Psoas muscle (tissue), 8 donors: ENCODE results near the gene EFHD2. TPM values are rescaled to one million over a fixed set of nuclear protein-coding genes. Genes with fewer than 3 reads are reported as not detected.

Source experiments
- ATAC-seq, 4 donors: fragments of 200-7000 bp; cut with Tn5 transposase; one replicate each; pipeline ENCODE4 v1.9.1; 2020; ENCODE audit warnings: moderate library complexity in 3 of 4, mild to moderate bottlenecking in 2 of 4
- DNase-seq, 2 donors: peaks; one replicate each; pipeline ENCODE4 v3.0.0-alpha.2; 2020
- H3K27ac ChIP-seq: fragments of 200-600 bp; one replicate; pipeline ENCODE4 v1.8.0; 2022
- H3K27me3 ChIP-seq, 3 donors: fragments of 200-600 bp in 1 of 3; one replicate each; pipeline versions ENCODE4 v1.6.1 to v1.8.0; 2013 to 2022; ENCODE audit warnings: low read length in 2 of 3, mild to moderate bottlenecking in 2 of 3, moderate library complexity in 1 of 3; ENCODE audit not compliant: insufficient read depth in 3 of 3
- H3K36me3 ChIP-seq, 2 donors: fragments of 200-600 bp in 1 of 2; one replicate each; pipeline versions ENCODE4 v1.6.1 to v1.8.0; 2013 to 2022; ENCODE audit warnings: low read depth in 1 of 2, mild to moderate bottlenecking in 1 of 2, moderate library complexity in 1 of 2; ENCODE audit not compliant: insufficient read depth in 1 of 2
- H3K4me1 ChIP-seq: fragments of 200-600 bp; one replicate; pipeline ENCODE4 v1.8.0; 2022
- H3K4me3 ChIP-seq: fragments of 200-600 bp; one replicate; pipeline ENCODE4 v1.8.0; 2022; ENCODE audit warnings: mild to moderate bottlenecking
- H3K9me3 ChIP-seq: fragments of 200-600 bp; one replicate; pipeline ENCODE4 v1.8.0; 2022
- CTCF ChIP-seq: fragments of 200-600 bp; IDR thresholded peaks from one replicate; pipeline ENCODE4 v1.8.0; 2022; ENCODE audit warnings: antibody characterized with exemption
- WGBS, 3 donors: extraction: QIAGEN DNeasy Blood & Tissue Kit; methylation state at CpG; one replicate each; pipeline versions ENCODE4 v1.1.6 to v1.1.7; 2013; 5-methylcytosine and 5-hydroxymethylcytosine counted together
- intact Hi-C, 2 donors: fragments of 100-400 bp; cut with DNase I; formaldehyde crosslinking; loops; one replicate each; pipeline versions ENCODE4 v1.11.0 to v1.14.2; 2022
- long read RNA-seq, 2 donors: library from polyadenylated mRNA; unstranded; transcript quantifications; one replicate each; pipeline ENCODE4 v2.0.0, GENCODE V29; 2021
- polyA plus RNA-seq, 3 donors: library from polyadenylated mRNA; stranded (reverse); fragments of 200-250 nt; gene quantifications; one replicate each; pipeline ENCODE4 v1.2.3, GENCODE V29; 2013
- total RNA-seq, 4 donors: library from RNA; stranded (reverse); fragmentation: NEBNext Ultra II Directional in 2 of 4; extraction: Animal tissue kit (Norgen Biotek cat#: 25700) in 2 of 4; gene quantifications; one replicate each; pipeline versions ENCODE4 v1.2.1 to v1.2.4, GENCODE V29; 2021 to 2023
- donor health status: healthy with polysubstance abuse.
- donor health status: DM: no; HTN: no; CAD: no; lungs with moderate emphysema.
- donor health status: Bipolar disorder and iron deficiency.
- donor health status: healthy.
- donor health status: DM: yes; HTN: yes; CAD: no.
- donor health status: DM: no; HTN: no; CAD: no.
- donor health status: DM: no; HTN: no; CAD: no.
- donor health status: DM: yes; HTN: yes; CAD: no.

EFHD2 gene
- total RNA-seq (1 to 10 TPM; 4.8 to 6.9 (median 6.5) TPM), polyA plus RNA-seq (1 to 10 TPM; 2.3 to 5.4 (median 4.3) TPM)
- long read RNA-seq, donor 1, transcript EFHD2-201 (4 exons, 2,419 nt), result major isoform, 12 of 15 reads
- long read RNA-seq, donor 1, partial matches to known transcripts, result 3 of 15 reads
- long read RNA-seq, donor 1, other reads (novel, unspliced or antisense), result 0 of 15 reads
- long read RNA-seq, donor 2, transcript EFHD2-201 (4 exons, 2,419 nt), result major isoform, 16 of 18 reads
- long read RNA-seq, donor 2, partial matches to known transcripts, result 2 of 18 reads
- long read RNA-seq, donor 2, other reads (novel, unspliced or antisense), result 0 of 18 reads

- TF ChIP-seq CTCF, result no peak
- no peaks in the 10 kb centered on the region for H3K9me3 ChIP-seq
- H3K36me3 ChIP-seq, result no peaks in the 10 kb centered on the region
- intact Hi-C loops, result no loop called here
- 1% methylated on average over 51 to 99 of the region's 99 CpGs for WGBS, 3 donors
- peak; percentile 84 to 85 for DNase-seq
- no peaks in the 10 kb centered on the region for H3K4me1 ChIP-seq
- peaks cover 0 to 32% (median 11%) of the 10 kb centered on the region in 3 donors for H3K27me3 ChIP-seq
- peak; percentile 72 to 85 (median 80) for ATAC-seq
- H3K27ac ChIP-seq, result peak within 1 kb of the TSS; percentile 16
- H3K4me3 ChIP-seq, result peak within 1 kb of the TSS; percentile 74
Measured at GRCh38 chr1:15409388-15410222, at the start of gene EFHD2. TSS of gene EFHD2 (plus strand) at chr1:15409888. CDS start at chr1:15409972, 84 bp downstream.

- no peak overlapping the region for H3K27ac ChIP-seq
- no peaks in the 10 kb centered on the region for H3K36me3 ChIP-seq
- intact Hi-C loops, result no loop called here
- H3K4me3 ChIP-seq, result no peak overlapping the region
- H3K4me1 ChIP-seq, result no peaks in the 10 kb centered on the region
- no peak for DNase-seq
- 88 to 89% (median 89%) methylated on average over 14 of the region's 14 CpGs for WGBS, 3 donors
- peaks cover 0 to 2% (median 0%) of the 10 kb centered on the region in 3 donors for H3K27me3 ChIP-seq
- no peak for ATAC-seq
- no peak for TF ChIP-seq CTCF
- no peaks in the 10 kb centered on the region for H3K9me3 ChIP-seq
Measured at GRCh38 chr1:15360700-15361099, 49.0 kb upstream of the EFHD2 start.

GRCh38 chr1:15362096-15362736 is 47.5 kb upstream of the EFHD2 start:
- WGBS, 3 donors, result 90 to 96% (median 94%) methylated on average over 13 of the region's 13 CpGs
- ATAC-seq, result no peak
- no peak for TF ChIP-seq CTCF
- DNase-seq, result no peak
- intact Hi-C loops, result no loop called here
- Histone ChIP-seq H3K9me3 (no peaks in the 10 kb centered on the region), H3K4me1 (no peaks in the 10 kb centered on the region), H3K36me3 (no peaks in the 10 kb centered on the region), H3K27ac (no peak overlapping the region), H3K27me3 (peaks cover 0 to 2% (median 0%) of the 10 kb centered on the region in 3 donors), H3K4me3 (no peak overlapping the region)

GRCh38 chr1:15362737-15363128 is 47.0 kb upstream of the EFHD2 start:
- DNase-seq, result no peak
- Histone ChIP-seq H3K4me1 (no peaks in the 10 kb centered on the region), H3K27me3 (peaks cover 0 to 4% (median 2%) of the 10 kb centered on the region in 3 donors), H3K4me3 (no peak overlapping the region), H3K27ac (no peak overlapping the region), H3K36me3 (no peaks in the 10 kb centered on the region), H3K9me3 (no peaks in the 10 kb centered on the region)
- intact Hi-C loops, result no loop called here
- WGBS, 3 donors, result 89 to 94% (median 93%) methylated on average over 4 of the region's 4 CpGs
- TF ChIP-seq CTCF, result no peak
- no peak for ATAC-seq
